ENCODE data around the gene GSDME.

The GSDME gene

GRCh38 chr7:24702755-24703154, 54.5 kb downstream of the GSDME start:
- Histone ChIP-seq H3K9me3 (ENCODE audit: control insufficient read depth, low read length) (no peaks in the 10 kb centered on the region), H3K9ac (ENCODE audit: low read length) (no peak overlapping the region), H3K4me1 (ENCODE audit: control insufficient read depth, insufficient read depth, low read length) (no peaks in the 10 kb centered on the region), H3K27me3 (ENCODE audit: control insufficient read depth, insufficient read depth, low read length) (no peaks in the 10 kb centered on the region), H3K36me3 (ENCODE audit: control insufficient read depth, insufficient read depth, low read length) (no peaks in the 10 kb centered on the region), H3K4me3 (ENCODE audit: low read length) (no peak overlapping the region)

GRCh38 chr7:24701261-24702235, 55.7 kb downstream of the GSDME start:
- H3K9ac ChIP-seq (ENCODE audit: low read length): no peak overlapping the region

GRCh38 chr7:24700521-24701260, 56.6 kb downstream of the GSDME start:
- no peaks in the 10 kb centered on the region for H3K4me1 ChIP-seq (ENCODE audit: control insufficient read depth, insufficient read depth, low read length)
- H3K9ac ChIP-seq (ENCODE audit: low read length): no peak overlapping the region
- H3K4me3 ChIP-seq (ENCODE audit: low read length): no peak overlapping the region
- no peaks in the 10 kb centered on the region for H3K36me3 ChIP-seq (ENCODE audit: control insufficient read depth, insufficient read depth, low read length)
- no peaks in the 10 kb centered on the region for H3K27me3 ChIP-seq (ENCODE audit: control insufficient read depth, insufficient read depth, low read length)
- no peaks in the 10 kb centered on the region for H3K9me3 ChIP-seq (ENCODE audit: control insufficient read depth, low read length)

More at GRCh38 chr7:24701261-24702235, 55.7 kb downstream of the GSDME start:
- Histone ChIP-seq H3K4me3 (ENCODE audit: low read length) (no peak overlapping the region), H3K4me1 (ENCODE audit: control insufficient read depth, insufficient read depth, low read length) (no peaks in the 10 kb centered on the region), H3K27me3 (ENCODE audit: control insufficient read depth, insufficient read depth, low read length) (no peaks in the 10 kb centered on the region), H3K9me3 (ENCODE audit: control insufficient read depth, low read length) (no peaks in the 10 kb centered on the region), H3K36me3 (ENCODE audit: control insufficient read depth, insufficient read depth, low read length) (no peaks in the 10 kb centered on the region)

GRCh38 chr7:24698531-24699266, 58.6 kb downstream of the GSDME start:
- no peaks in the 10 kb centered on the region for H3K4me1 ChIP-seq (ENCODE audit: control insufficient read depth, insufficient read depth, low read length)
- H3K9ac ChIP-seq (ENCODE audit: low read length): no peak overlapping the region
- H3K4me3 ChIP-seq (ENCODE audit: low read length): no peak overlapping the region
- no peaks in the 10 kb centered on the region for H3K36me3 ChIP-seq (ENCODE audit: control insufficient read depth, insufficient read depth, low read length)
- H3K27me3 ChIP-seq (ENCODE audit: control insufficient read depth, insufficient read depth, low read length): no peaks in the 10 kb centered on the region
- H3K9me3 ChIP-seq (ENCODE audit: control insufficient read depth, low read length): no peaks in the 10 kb centered on the region

- Histone ChIP-seq H3K9ac (ENCODE audit: low read length) (no peak overlapping the region), H3K4me1 (ENCODE audit: control insufficient read depth, insufficient read depth, low read length) (no peaks in the 10 kb centered on the region), H3K9me3 (ENCODE audit: control insufficient read depth, low read length) (no peaks in the 10 kb centered on the region), H3K27me3 (ENCODE audit: control insufficient read depth, insufficient read depth, low read length) (no peaks in the 10 kb centered on the region), H3K4me3 (ENCODE audit: low read length) (no peak overlapping the region), H3K36me3 (ENCODE audit: control insufficient read depth, insufficient read depth, low read length) (no peaks in the 10 kb centered on the region)
Observed at GRCh38 chr7:24697416-24697815, 59.8 kb downstream of the GSDME start.

- Histone ChIP-seq H3K4me1 (ENCODE audit: control insufficient read depth, insufficient read depth, low read length) (no peaks in the 10 kb centered on the region), H3K36me3 (ENCODE audit: control insufficient read depth, insufficient read depth, low read length) (no peaks in the 10 kb centered on the region), H3K9ac (ENCODE audit: low read length) (no peak overlapping the region), H3K4me3 (ENCODE audit: low read length) (no peak overlapping the region), H3K9me3 (ENCODE audit: control insufficient read depth, low read length) (no peaks in the 10 kb centered on the region), H3K27me3 (ENCODE audit: control insufficient read depth, insufficient read depth, low read length) (no peaks in the 10 kb centered on the region)
Observed at GRCh38 chr7:24692592-24692991, 64.7 kb downstream of the GSDME start.

GRCh38 chr7:24690251-24690650, 67.0 kb downstream of the GSDME start:
- no peaks in the 10 kb centered on the region for H3K36me3 ChIP-seq (ENCODE audit: control insufficient read depth, insufficient read depth, low read length)
- no peak overlapping the region for H3K9ac ChIP-seq (ENCODE audit: low read length)
- no peaks in the 10 kb centered on the region for H3K4me1 ChIP-seq (ENCODE audit: control insufficient read depth, insufficient read depth, low read length)
- no peak overlapping the region for H3K4me3 ChIP-seq (ENCODE audit: low read length)
- no peaks in the 10 kb centered on the region for H3K27me3 ChIP-seq (ENCODE audit: control insufficient read depth, insufficient read depth, low read length)
- no peaks in the 10 kb centered on the region for H3K9me3 ChIP-seq (ENCODE audit: control insufficient read depth, low read length)

GRCh38 chr7:24685708-24686107, 71.6 kb downstream of the GSDME start:
- Histone ChIP-seq H3K4me3 (ENCODE audit: low read length) (no peak overlapping the region), H3K9ac (ENCODE audit: low read length) (no peak overlapping the region), H3K27me3 (ENCODE audit: control insufficient read depth, insufficient read depth, low read length) (no peaks in the 10 kb centered on the region), H3K4me1 (ENCODE audit: control insufficient read depth, insufficient read depth, low read length) (no peaks in the 10 kb centered on the region), H3K36me3 (ENCODE audit: control insufficient read depth, insufficient read depth, low read length) (no peaks in the 10 kb centered on the region), H3K9me3 (ENCODE audit: control insufficient read depth, low read length) (no peaks in the 10 kb centered on the region)

GRCh38 chr7:24670782-24671181, 86.5 kb downstream of the GSDME start:
- no peaks in the 10 kb centered on the region for H3K9me3 ChIP-seq (ENCODE audit: control insufficient read depth, low read length)
- H3K27me3 ChIP-seq (ENCODE audit: control insufficient read depth, insufficient read depth, low read length): no peaks in the 10 kb centered on the region
- no peaks in the 10 kb centered on the region for H3K36me3 ChIP-seq (ENCODE audit: control insufficient read depth, insufficient read depth, low read length)
- H3K4me3 ChIP-seq (ENCODE audit: low read length): no peak overlapping the region
- no peaks in the 10 kb centered on the region for H3K4me1 ChIP-seq (ENCODE audit: control insufficient read depth, insufficient read depth, low read length)
- H3K9ac ChIP-seq (ENCODE audit: low read length): no peak overlapping the region

GRCh38 chr7:24669971-24670591, 87.2 kb downstream of the GSDME start:
- H3K9me3 ChIP-seq (ENCODE audit: control insufficient read depth, low read length): no peaks in the 10 kb centered on the region

GRCh38 chr7:24668927-24669635, 88.2 kb downstream of the GSDME start:
- Histone ChIP-seq H3K36me3 (ENCODE audit: control insufficient read depth, insufficient read depth, low read length) (no peaks in the 10 kb centered on the region), H3K4me3 (ENCODE audit: low read length) (no peak overlapping the region), H3K9ac (ENCODE audit: low read length) (no peak overlapping the region), H3K27me3 (ENCODE audit: control insufficient read depth, insufficient read depth, low read length) (no peaks in the 10 kb centered on the region), H3K9me3 (ENCODE audit: control insufficient read depth, low read length) (no peaks in the 10 kb centered on the region), H3K4me1 (ENCODE audit: control insufficient read depth, insufficient read depth, low read length) (no peaks in the 10 kb centered on the region)

More at GRCh38 chr7:24669971-24670591, 87.2 kb downstream of the GSDME start:
- Histone ChIP-seq H3K27me3 (ENCODE audit: control insufficient read depth, insufficient read depth, low read length) (no peaks in the 10 kb centered on the region), H3K36me3 (ENCODE audit: control insufficient read depth, insufficient read depth, low read length) (no peaks in the 10 kb centered on the region), H3K4me1 (ENCODE audit: control insufficient read depth, insufficient read depth, low read length) (no peaks in the 10 kb centered on the region), H3K9ac (ENCODE audit: low read length) (no peak overlapping the region), H3K4me3 (ENCODE audit: low read length) (no peak overlapping the region)
